ENCODE measurements around the gene PKD1L1.
"Not testable (repeated sequence)": the region's sequence is repeated elsewhere in the genome, so short reads cannot be mapped to it uniquely, and the experiment has no call there.

- not testable (repeated sequence) for TF ChIP-seq RAD21 (conservative IDR thresholded peaks at IDR 0.05 in 1 of 2, IDR thresholded peaks at IDR 0.05 in 1 of 2); CHD4 (IDR thresholded peaks at IDR 0.05; ENCODE audit: borderline replicate concordance); BHLHE40 (IDR thresholded peaks at IDR 0.05; ENCODE audit: low read depth, low read length); POLR2A (IDR thresholded peaks at IDR 0.05; ENCODE audit: low read length); SMC3 (IDR thresholded peaks at IDR 0.05); EP300 (IDR thresholded peaks at IDR 0.05); EHF (CRISPR knock-in tag; IDR thresholded peaks at IDR 0.05); EHMT2 (IDR thresholded peaks at IDR 0.05; ENCODE audit: low read depth); NPAS2 (CRISPR knock-in tag; IDR thresholded peaks at IDR 0.05; ENCODE audit: borderline replicate concordance)
- TF ChIP-seq, protein P1, sequence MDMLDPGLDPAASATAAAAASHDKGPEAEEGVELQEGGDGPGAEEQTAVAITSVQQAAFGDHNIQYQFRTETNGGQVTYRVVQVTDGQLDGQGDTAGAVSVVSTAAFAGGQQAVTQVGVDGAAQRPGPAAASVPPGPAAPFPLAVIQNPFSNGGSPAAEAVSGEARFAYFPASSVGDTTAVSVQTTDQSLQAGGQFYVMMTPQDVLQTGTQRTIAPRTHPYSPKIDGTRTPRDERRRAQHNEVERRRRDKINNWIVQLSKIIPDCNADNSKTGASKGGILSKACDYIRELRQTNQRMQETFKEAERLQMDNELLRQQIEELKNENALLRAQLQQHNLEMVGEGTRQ (IDR thresholded peaks at IDR 0.05) = not testable (repeated sequence)
- TF ChIP-seq, protein P2, sequence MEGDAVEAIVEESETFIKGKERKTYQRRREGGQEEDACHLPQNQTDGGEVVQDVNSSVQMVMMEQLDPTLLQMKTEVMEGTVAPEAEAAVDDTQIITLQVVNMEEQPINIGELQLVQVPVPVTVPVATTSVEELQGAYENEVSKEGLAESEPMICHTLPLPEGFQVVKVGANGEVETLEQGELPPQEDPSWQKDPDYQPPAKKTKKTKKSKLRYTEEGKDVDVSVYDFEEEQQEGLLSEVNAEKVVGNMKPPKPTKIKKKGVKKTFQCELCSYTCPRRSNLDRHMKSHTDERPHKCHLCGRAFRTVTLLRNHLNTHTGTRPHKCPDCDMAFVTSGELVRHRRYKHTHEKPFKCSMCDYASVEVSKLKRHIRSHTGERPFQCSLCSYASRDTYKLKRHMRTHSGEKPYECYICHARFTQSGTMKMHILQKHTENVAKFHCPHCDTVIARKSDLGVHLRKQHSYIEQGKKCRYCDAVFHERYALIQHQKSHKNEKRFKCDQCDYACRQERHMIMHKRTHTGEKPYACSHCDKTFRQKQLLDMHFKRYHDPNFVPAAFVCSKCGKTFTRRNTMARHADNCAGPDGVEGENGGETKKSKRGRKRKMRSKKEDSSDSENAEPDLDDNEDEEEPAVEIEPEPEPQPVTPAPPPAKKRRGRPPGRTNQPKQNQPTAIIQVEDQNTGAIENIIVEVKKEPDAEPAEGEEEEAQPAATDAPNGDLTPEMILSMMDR (IDR thresholded peaks at IDR 0.05) = not testable (repeated sequence)
- TF ChIP-seq, protein P3, sequence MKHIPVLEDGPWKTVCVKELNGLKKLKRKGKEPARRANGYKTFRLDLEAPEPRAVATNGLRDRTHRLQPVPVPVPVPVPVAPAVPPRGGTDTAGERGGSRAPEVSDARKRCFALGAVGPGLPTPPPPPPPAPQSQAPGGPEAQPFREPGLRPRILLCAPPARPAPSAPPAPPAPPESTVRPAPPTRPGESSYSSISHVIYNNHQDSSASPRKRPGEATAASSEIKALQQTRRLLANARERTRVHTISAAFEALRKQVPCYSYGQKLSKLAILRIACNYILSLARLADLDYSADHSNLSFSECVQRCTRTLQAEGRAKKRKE (CRISPR knock-in tag; IDR thresholded peaks at IDR 0.05; ENCODE audit: low read depth) = not testable (repeated sequence)
- TF ChIP-seq, protein P4, sequence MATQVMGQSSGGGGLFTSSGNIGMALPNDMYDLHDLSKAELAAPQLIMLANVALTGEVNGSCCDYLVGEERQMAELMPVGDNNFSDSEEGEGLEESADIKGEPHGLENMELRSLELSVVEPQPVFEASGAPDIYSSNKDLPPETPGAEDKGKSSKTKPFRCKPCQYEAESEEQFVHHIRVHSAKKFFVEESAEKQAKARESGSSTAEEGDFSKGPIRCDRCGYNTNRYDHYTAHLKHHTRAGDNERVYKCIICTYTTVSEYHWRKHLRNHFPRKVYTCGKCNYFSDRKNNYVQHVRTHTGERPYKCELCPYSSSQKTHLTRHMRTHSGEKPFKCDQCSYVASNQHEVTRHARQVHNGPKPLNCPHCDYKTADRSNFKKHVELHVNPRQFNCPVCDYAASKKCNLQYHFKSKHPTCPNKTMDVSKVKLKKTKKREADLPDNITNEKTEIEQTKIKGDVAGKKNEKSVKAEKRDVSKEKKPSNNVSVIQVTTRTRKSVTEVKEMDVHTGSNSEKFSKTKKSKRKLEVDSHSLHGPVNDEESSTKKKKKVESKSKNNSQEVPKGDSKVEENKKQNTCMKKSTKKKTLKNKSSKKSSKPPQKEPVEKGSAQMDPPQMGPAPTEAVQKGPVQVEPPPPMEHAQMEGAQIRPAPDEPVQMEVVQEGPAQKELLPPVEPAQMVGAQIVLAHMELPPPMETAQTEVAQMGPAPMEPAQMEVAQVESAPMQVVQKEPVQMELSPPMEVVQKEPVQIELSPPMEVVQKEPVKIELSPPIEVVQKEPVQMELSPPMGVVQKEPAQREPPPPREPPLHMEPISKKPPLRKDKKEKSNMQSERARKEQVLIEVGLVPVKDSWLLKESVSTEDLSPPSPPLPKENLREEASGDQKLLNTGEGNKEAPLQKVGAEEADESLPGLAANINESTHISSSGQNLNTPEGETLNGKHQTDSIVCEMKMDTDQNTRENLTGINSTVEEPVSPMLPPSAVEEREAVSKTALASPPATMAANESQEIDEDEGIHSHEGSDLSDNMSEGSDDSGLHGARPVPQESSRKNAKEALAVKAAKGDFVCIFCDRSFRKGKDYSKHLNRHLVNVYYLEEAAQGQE (IDR thresholded peaks at IDR 0.05) = not testable (repeated sequence)
- TF ChIP-seq, protein P5, sequence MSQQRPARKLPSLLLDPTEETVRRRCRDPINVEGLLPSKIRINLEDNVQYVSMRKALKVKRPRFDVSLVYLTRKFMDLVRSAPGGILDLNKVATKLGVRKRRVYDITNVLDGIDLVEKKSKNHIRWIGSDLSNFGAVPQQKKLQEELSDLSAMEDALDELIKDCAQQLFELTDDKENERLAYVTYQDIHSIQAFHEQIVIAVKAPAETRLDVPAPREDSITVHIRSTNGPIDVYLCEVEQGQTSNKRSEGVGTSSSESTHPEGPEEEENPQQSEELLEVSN (IDR thresholded peaks at IDR 0.05; ENCODE audit: borderline replicate concordance, low read depth) = not testable (repeated sequence)
These were observed 196.5 kb downstream of the PKD1L1 start for GRCh38 chr7:47751724-47752123.
